IPS DF 4.7 (cell line): ENCODE measurements around the gene ERAP2.

ENCODE experiments used
- DNase-seq: peaks from one replicate; pipeline ENCODE4 v3.0.0-alpha.2; 2013; ENCODE audit warnings: low spot score; ENCODE audit errors: extremely low read depth

ERAP2 gene

DNA sequence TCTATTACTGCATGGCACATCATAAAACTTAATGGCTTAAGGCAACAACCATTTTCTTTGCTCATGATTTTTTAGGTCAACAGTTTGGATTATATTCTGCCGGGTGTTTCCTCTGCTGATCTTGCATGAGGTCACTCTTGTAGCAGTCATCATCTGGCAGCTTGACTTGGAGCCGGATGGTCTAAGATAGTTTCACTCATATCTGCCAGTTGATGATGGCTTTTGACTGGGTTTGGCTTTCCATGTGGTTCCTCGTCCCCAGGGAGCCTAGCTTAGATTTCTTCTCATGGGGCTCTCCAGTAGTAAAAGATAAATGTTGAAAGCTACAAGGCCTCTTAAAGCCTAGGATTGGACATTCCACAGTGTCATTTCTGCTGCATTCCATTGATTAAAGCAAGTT is 87.0 kb downstream of the ERAP2 start:
- DNase-seq = no peak

DNA sequence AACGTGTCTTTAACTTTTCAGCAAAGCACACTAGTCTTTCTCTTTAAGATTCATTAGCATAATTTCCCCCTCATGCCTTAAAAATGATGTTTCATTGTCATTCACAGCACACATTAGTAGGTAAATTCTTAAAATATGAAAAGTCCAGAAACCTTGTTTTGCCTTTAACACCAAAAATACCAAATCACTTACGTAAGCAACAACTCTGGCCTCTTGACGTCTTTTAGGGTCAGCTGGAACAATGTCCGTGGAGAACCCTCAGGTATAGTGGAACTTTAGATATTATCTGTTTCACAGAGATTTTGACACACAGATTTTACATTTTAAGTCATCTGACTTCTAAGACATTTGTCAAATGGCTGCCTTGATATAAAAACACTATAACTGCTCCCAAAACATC is 90.5 kb downstream of the ERAP2 start:
- no peak for DNase-seq

DNA sequence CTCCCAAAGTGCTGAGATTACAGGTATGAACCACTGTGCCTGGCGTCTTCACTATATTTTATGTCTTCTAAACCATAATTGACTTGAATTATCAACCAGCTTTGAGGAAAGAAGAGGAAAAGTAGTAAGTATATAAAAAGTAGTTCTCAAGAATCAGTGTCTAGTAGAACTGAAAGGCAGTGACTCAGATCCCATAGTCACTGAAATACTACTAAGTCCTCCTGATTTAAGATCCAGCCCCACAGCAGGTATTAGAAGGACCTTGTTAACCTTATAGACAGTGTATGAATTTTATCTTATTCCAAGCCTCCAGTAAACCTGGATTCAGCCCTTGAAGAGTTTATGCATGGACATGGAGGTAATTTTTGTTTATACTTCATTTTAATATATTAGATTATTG is 91.1 kb downstream of the ERAP2 start:
- DNase-seq = no peak

DNA sequence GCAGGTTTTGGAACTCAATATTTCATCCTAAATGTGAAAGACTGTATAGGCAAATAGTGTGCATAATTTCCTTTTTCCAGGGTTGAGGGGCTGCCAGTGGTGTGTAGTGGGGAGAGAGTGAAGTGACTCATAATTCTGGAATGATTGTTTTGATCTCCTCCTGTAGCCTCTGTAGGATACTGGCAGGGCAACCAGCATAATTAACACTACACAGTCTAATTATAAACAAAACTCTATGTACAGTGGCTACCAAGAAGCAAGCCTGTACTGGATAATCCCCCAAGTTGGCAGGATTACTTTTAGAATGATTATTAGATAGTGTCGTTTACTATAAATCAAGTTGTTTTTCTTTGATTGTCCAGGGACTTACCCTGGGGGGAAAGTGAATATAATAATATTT is 91.8 kb downstream of the ERAP2 start:
- DNase-seq = no peak

DNA sequence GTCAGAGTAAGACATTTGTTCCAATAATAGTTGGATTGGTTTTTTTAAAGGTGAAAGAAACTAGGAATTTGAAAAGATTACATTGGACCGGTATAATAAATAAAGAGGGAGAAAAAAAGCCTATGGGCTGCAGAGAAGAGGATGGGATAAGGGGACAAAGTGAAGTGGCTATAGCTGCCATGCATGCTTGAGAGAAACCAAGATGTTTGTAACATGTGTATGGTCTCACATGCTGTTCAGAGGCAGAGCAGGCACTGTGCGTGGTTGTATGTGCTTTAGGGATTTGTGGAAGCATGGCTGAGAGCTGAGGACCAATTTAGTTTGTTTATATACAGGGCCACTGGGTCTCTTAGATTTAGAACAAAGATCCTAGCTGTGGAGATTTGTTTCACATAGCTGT is 92.3 kb downstream of the ERAP2 start:
- no peak for DNase-seq
